ENCODE results near the gene GKAP1.
"Not testable (repeated sequence)": the region's sequence is repeated elsewhere in the genome, so short reads cannot be mapped to it uniquely, and the experiment has no call there.

Gene GKAP1

DNA sequence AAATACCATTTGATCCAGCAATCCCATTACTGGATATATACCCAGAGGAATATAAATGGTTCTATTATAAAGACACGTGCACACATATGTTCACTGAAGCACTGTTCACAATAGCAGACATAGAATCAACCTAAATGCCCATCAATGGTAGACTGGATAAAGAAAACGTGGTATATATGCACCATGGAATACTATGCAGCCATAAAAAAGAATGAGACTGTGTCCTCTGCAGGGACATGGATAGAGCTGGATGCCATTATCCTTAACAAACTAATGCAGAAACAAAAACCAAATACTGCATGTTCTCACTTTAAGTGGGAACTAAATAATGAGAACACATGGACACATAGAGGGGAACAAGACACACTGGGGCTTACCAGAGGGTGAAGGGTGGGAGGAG lies 39.4 kb downstream of the GKAP1 start:
- DNase-seq (ENCODE audit: low spot score in 2 of 2): no peak
- in situ Hi-C loops (cut with MboI; ENCODE audit: low sequenced_read_pairs): no loop called here
- H3K4me3 ChIP-seq: no peak overlapping the region

DNA sequence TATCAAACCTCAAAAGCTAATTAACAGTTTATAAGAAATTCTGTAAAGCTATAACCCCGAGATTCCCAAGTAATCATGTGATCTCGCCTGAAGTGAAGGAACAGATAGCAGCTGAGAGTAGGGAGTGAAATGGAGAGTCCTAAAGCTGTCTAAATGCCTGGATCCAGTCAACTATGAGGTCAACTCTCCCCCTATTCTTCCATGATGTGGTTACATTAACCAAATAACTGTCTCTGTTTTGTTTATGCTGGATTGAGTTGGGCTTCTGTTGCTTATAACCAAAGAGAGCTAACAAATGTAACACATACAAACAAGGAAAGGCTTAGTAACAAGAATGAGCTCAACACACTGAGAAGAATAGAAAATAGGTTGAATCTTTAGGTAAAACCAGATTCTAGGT lies 41.6 kb downstream of the GKAP1 start:
- in situ Hi-C loops (cut with MboI; ENCODE audit: low sequenced_read_pairs): no loop called here
- H3K27me3 ChIP-seq (ENCODE audit: low read depth): no peaks in the 10 kb centered on the region
- H3K4me3 ChIP-seq: no peak overlapping the region
- H3K9me3 ChIP-seq: no peaks in the 10 kb centered on the region
- H3K36me3 ChIP-seq (replicated peaks): no peaks in the 10 kb centered on the region
- no peak for DNase-seq (ENCODE audit: low spot score in 2 of 2)
- H3K4me1 ChIP-seq: no peaks in the 10 kb centered on the region; the same call in 1 of the 2 replicates

More for the DNA sequence above, 39.4 kb downstream of the GKAP1 start:
- no peaks in the 10 kb centered on the region for H3K4me1 ChIP-seq
- no peaks in the 10 kb centered on the region for H3K9me3 ChIP-seq
- H3K27me3 ChIP-seq (ENCODE audit: low read depth): no peaks in the 10 kb centered on the region
- H3K36me3 ChIP-seq (replicated peaks): no peaks in the 10 kb centered on the region; the same call in 1 of the 2 replicates

DNA sequence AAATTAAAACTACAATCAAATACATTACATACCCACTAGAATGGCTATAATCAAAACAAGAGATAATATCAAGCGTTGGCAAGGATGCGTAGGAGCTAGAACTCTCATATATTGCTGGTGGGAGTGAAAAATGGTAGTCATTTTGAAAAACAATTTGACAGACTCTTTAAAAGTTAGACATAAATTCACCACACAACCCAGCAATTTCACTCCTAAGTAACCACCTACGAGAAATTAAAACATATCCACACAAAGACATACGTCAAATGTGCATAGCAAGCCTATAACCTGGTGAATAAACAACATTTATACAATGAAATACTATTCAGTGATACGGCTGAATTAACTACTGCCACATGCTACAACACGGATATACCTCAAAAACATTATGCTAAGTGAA lies 44.7 kb downstream of the GKAP1 start:
- Histone ChIP-seq H3K9me3 (no peaks in the 10 kb centered on the region), H3K27me3 (ENCODE audit: low read depth) (no peaks in the 10 kb centered on the region), H3K4me1 (no peaks in the 10 kb centered on the region; the same call in 1 of the 2 replicates), H3K4me3 (no peak overlapping the region), H3K36me3 (replicated peaks) (no peaks in the 10 kb centered on the region)
- DNase-seq (ENCODE audit: low spot score in 2 of 2): no peak
- in situ Hi-C loops (cut with MboI; ENCODE audit: low sequenced_read_pairs): no loop called here

DNA sequence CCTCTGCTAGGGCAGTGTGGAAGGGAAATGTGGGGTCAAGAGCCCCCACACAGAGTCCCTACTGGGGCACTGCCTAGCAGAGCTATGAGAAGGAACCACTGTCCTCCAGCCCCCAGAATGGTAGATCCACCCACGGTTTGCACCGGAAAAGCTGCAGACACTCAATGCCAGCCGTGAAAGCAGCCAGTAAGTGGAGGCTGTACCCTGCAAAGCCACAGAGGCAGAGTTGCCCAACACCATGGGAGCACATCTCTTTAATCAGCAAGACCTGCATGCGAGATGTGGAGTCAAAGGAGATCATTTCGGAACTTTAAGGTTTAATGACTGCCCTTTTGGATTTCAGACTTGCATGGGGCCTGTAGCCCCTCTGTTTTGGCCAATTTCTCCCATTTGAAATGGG lies 52.2 kb downstream of the GKAP1 start:
- Histone ChIP-seq H3K27me3 (ENCODE audit: low read depth) (no peaks in the 10 kb centered on the region), H3K9me3 (no peaks in the 10 kb centered on the region), H3K4me1 (no peaks in the 10 kb centered on the region), H3K4me3 (no peak overlapping the region), H3K36me3 (replicated peaks) (no peaks in the 10 kb centered on the region)
- in situ Hi-C loops (cut with MboI; ENCODE audit: low sequenced_read_pairs): no loop called here
- DNase-seq (ENCODE audit: low spot score in 2 of 2): no peak

DNA sequence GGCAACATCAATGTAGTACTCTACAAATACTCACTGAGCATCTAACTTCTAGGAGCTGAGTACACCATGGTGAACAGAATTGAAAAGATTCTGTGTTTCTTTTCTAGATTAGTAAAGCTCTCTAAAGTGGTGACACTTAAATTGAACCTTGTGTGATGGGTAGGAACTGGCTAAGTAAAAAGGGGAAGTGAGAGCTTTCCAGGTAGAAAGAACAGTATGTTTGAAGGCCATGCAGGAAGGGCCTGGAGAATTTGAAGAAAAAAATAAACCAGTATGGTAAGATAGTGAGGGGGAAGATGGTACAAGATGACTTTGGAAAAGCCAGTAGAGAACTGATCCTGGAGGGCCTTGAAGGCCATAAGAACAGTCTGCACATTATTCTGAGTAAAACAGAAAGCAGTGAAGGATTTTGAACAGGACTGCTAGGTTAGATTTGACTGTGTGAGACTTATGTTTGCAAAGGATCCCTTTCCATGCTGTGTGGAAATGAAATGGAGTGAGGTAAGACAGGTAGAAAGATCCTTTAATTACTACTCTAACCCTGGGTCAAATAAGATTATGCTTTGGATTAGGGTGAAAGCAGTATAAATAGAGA lies 63.1 kb downstream of the GKAP1 start:
- no peaks in the 10 kb centered on the region for H3K27me3 ChIP-seq (ENCODE audit: low read depth)
- in situ Hi-C loops (cut with MboI; ENCODE audit: low sequenced_read_pairs): no loop called here
- H3K4me3 ChIP-seq: no peak overlapping the region
- H3K9me3 ChIP-seq: no peaks in the 10 kb centered on the region
- no peak for DNase-seq (ENCODE audit: low spot score in 2 of 2)
- H3K36me3 ChIP-seq (replicated peaks): no peaks in the 10 kb centered on the region
- no peaks in the 10 kb centered on the region for H3K4me1 ChIP-seq

- Histone ChIP-seq H3K27me3 (ENCODE audit: low read depth) (no peaks in the 10 kb centered on the region), H3K4me1 (no peaks in the 10 kb centered on the region), H3K4me3 (no peak overlapping the region), H3K9me3 (no peaks in the 10 kb centered on the region), H3K36me3 (replicated peaks) (no peaks in the 10 kb centered on the region)
- in situ Hi-C loops (cut with MboI; ENCODE audit: low sequenced_read_pairs): no loop called here
- DNase-seq (ENCODE audit: low spot score in 2 of 2): no peak
Observed at GRCh38 chr9:83749706-83750105, 67.9 kb downstream of the GKAP1 start.

DNA sequence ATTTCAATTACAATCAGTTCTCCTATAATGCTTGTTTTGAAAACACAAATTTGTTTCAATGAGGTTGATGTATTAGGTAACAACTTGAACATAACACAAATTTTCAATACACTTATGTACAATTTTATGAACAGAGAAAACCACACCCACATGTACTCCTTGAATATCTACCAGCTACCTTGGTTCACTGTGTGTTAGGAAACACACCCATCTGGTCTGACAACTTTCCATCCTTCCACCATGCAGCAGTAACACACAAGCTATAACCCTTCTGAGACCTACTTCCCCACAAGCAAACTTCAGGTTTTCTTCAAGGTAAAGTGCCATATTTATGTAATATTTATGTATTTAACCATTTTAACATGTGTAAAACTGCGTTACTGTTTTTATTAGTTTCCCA lies 73.4 kb downstream of the GKAP1 start:
- Histone ChIP-seq H3K4me1 (no peaks in the 10 kb centered on the region; the same call in 1 of the 2 replicates), H3K36me3 (replicated peaks) (no peaks in the 10 kb centered on the region), H3K9me3 (no peaks in the 10 kb centered on the region), H3K4me3 (no peak overlapping the region), H3K27me3 (ENCODE audit: low read depth) (no peaks in the 10 kb centered on the region)
- no peak for DNase-seq (ENCODE audit: low spot score in 2 of 2)
- in situ Hi-C loops (cut with MboI; ENCODE audit: low sequenced_read_pairs): no loop called here

DNA sequence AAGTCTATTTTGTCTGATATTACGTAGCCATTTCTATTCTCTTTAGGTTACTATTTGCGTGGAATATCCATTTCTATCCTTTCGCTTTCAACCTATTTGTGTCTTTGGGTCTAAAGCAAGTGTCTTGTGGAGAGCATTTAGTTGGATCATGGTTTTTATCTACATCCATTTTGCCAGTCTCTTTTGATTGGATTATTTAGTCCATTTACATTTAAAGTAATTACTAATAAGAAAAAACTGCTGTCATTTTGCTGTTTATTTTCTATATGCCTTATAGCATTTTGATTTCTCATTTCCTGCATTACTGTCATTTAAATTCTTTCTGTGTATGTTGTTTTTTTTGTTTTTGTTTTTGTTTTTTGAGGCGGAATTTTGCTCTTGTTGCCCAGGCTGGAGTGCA lies 83.8 kb downstream of the GKAP1 start:
- Histone ChIP-seq H3K27me3 (ENCODE audit: low read depth) (no peaks in the 10 kb centered on the region), H3K36me3 (replicated peaks) (no peaks in the 10 kb centered on the region), H3K9me3 (no peaks in the 10 kb centered on the region), H3K4me1 (no peaks in the 10 kb centered on the region), H3K4me3 (no peak overlapping the region)
- no peak for DNase-seq (ENCODE audit: low spot score in 2 of 2)
- in situ Hi-C loops (cut with MboI; ENCODE audit: low sequenced_read_pairs): no loop called here

GRCh38 chr9:83728591-83729368 lies 88.8 kb downstream of the GKAP1 start:
- H3K4me1 ChIP-seq; H3K9me3 ChIP-seq; DNase-seq (ENCODE audit: low spot score in 2 of 2); in situ Hi-C loops (cut with MboI; ENCODE audit: low sequenced_read_pairs); H3K27me3 ChIP-seq (ENCODE audit: low read depth); H3K36me3 ChIP-seq (replicated peaks); H3K4me3 ChIP-seq: not testable (repeated sequence)

DNA sequence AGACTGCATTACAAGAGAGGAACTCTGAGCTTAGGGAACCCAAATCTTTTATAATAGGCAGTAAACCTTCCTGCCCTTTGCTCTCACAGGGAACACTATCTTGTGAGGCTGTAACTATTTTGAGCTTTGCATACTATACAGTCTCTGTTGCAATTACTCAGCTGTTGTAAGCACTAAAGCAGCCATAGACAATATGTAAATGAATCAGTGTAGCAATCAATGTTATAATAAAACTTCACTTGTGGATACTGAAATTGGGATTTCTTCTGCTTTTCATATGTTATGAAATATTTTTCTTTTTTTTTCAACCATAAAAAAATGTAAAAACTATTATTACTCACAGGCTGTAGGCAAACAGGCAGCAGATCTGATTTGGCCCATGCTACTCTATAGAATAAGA lies 93.1 kb downstream of the GKAP1 start:
- no peaks in the 10 kb centered on the region for H3K36me3 ChIP-seq (replicated peaks)
- H3K4me1 ChIP-seq: no peaks in the 10 kb centered on the region
- no peak for DNase-seq (ENCODE audit: low spot score in 2 of 2)
- no peaks in the 10 kb centered on the region for H3K27me3 ChIP-seq (ENCODE audit: low read depth)
- H3K4me3 ChIP-seq: no peak overlapping the region
- no peaks in the 10 kb centered on the region for H3K9me3 ChIP-seq
- in situ Hi-C loops (cut with MboI; ENCODE audit: low sequenced_read_pairs): no loop called here

DNA sequence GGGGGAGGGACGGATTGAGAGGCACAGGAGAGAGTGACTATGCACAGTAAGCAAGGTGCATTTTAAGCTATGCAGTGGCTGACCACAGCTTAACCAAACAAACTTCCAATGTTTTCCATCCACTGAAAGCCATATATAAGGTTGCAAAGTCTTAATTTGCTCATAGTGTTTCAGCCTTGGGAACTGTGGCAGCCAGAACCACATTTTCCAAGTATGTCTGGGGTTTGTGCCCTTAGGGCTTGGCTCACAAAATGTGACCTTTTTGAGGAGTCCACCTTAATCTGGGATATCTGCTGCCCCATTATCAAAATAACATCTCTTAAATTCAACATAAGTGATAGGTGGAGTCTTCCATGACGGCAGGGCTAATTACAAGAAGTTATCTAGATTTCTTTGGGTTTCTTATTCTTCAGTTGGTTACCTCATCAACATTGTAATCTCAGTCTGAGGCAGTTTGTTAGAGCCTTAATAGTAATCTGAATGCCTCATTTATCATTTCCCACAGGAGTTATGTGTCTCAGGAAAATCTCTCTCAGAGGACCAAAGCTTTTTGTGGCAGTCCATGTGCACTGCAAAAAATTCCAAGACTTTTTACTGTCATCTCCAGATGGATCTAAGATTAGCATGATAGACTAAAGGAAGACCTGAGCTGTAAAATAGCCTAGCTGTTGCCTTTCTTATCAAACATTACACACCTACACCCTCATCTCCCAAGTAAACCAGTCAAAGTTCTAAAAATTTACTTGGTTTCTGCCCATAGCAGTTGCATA lies 94.7 kb downstream of the GKAP1 start:
- H3K9me3 ChIP-seq: no peaks in the 10 kb centered on the region
- H3K27me3 ChIP-seq (ENCODE audit: low read depth): no peaks in the 10 kb centered on the region
- H3K4me1 ChIP-seq: no peaks in the 10 kb centered on the region
- no peak for DNase-seq (ENCODE audit: low spot score in 2 of 2)
- H3K36me3 ChIP-seq (replicated peaks): no peaks in the 10 kb centered on the region
- no peak overlapping the region for H3K4me3 ChIP-seq
- in situ Hi-C loops (cut with MboI; ENCODE audit: low sequenced_read_pairs): no loop called here

GRCh38 chr9:83721509-83721908 lies 96.1 kb downstream of the GKAP1 start:
- no peaks in the 10 kb centered on the region for H3K9me3 ChIP-seq
- H3K36me3 ChIP-seq (replicated peaks): no peaks in the 10 kb centered on the region
- H3K27me3 ChIP-seq (ENCODE audit: low read depth): no peaks in the 10 kb centered on the region
- H3K4me3 ChIP-seq: no peak overlapping the region
- H3K4me1 ChIP-seq: no peaks in the 10 kb centered on the region
- in situ Hi-C loops (cut with MboI; ENCODE audit: low sequenced_read_pairs): no loop called here
- no peak for DNase-seq (ENCODE audit: low spot score in 2 of 2)

DNA sequence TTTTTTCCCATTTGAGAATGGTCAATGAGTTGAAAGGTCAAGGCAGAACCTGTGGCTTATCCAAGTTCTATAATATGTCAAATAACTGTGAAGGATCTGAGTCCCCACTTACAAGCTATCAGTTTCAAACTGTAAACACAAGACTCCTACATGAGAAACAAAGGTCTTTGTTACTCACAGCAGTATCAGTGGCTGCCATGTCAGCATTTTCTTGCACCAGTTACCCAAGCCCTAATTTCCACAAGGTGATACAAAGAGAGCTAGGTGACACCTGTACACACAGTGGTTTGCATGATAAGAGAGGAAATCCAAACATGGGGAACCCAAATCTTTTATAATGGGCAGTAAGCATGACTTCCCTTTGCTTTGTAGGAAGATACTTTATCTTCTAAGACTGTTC lies 101.8 kb downstream of the GKAP1 start:
- Histone ChIP-seq H3K4me3 (no peak overlapping the region), H3K36me3 (replicated peaks) (no peaks in the 10 kb centered on the region), H3K9me3 (0 out of 2 replicates have a peak, but pooled peaks cover 2% of the 10 kb centered on the region), H3K27me3 (ENCODE audit: low read depth) (no peaks in the 10 kb centered on the region), H3K4me1 (no peaks in the 10 kb centered on the region)
- in situ Hi-C loops (cut with MboI; ENCODE audit: low sequenced_read_pairs): no loop called here
- DNase-seq (ENCODE audit: low spot score in 2 of 2): no peak

DNA sequence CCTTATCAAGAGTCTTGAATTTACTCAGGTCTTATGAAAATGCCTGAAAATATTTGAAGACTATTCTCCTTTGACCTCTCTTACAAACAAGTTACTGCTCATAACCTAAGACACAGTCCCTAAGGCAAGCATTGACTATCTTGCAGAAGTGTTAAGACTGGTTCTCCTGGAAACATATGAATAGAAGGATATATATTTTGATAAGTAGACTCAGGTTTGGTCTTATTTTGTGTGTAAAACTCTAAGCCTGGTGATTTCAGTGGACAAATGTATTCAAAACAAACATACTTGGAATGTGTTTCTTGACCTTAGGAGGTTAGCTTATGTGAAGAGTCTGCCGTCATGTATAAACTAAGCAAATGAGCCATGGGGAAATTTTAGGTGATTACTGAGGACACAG lies 102.3 kb downstream of the GKAP1 start:
- Histone ChIP-seq H3K9me3 (0 out of 2 replicates have a peak, but pooled peaks cover 2% of the 10 kb centered on the region), H3K4me3 (no peak overlapping the region), H3K27me3 (ENCODE audit: low read depth) (no peaks in the 10 kb centered on the region), H3K4me1 (no peaks in the 10 kb centered on the region), H3K36me3 (replicated peaks) (no peaks in the 10 kb centered on the region)
- in situ Hi-C loops (cut with MboI; ENCODE audit: low sequenced_read_pairs): no loop called here
- no peak for DNase-seq (ENCODE audit: low spot score in 2 of 2)

All from HAP-1 (cell line).